Measurements from ENCODE around the gene GALNT16. TPM values are rescaled to one million over a fixed set of nuclear protein-coding genes. Genes with fewer than 3 reads are reported as not detected.

The GALNT16 gene
- total RNA-seq, 1 donor from 2014 or later: 101 TPM

DNA sequence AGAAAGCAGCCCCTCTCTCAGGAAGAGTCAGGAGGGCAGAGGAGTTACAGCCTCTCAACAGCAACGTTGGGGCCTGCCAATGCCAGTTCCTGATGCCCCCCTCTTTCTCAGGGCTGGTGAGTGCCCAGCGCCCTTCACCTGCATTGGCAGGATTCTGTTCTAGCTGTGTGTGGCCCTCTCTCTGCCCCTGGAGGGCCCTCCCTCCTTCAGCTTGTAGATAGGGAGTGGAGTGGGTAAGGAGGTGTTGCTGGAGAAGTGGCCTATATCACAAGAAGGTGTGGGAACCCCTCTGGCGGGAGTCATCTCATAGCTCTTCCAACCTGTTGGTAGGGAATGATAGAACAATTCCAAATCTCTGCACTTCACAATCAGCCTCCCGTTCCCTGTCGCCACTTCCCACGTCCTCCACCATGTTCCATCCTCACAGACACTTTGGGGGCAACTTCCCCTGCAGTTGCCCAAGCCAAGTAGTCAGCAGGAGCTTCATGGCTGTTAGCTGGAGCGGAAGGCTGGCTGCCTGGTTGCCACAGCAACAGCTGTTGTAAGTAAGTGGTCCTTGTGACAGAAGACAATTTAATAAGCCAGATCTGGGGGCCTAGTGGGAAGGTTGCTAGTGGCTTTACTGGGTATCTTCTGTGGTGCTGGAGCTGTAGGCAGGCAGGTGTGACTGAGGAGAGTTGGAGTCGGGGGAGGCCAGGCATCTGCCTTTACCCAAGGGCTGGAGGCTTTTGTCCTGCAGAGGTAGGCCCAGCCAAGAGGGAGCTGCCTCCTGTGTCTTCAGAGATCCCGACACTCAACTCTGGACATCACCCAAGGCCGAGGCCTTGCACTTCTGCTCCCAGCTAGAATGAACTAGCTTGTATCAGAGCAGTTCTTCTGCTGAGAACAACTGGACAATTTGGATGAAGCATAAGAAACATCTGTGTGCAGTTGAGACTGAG, 38.4 kb downstream of the GALNT16 start:
- ATAC-seq (ENCODE audit: poor library complexity): peak; percentile 57
- intact Hi-C loops (cut with DNase I): no loop called here
- no peak for DNase-seq

DNA sequence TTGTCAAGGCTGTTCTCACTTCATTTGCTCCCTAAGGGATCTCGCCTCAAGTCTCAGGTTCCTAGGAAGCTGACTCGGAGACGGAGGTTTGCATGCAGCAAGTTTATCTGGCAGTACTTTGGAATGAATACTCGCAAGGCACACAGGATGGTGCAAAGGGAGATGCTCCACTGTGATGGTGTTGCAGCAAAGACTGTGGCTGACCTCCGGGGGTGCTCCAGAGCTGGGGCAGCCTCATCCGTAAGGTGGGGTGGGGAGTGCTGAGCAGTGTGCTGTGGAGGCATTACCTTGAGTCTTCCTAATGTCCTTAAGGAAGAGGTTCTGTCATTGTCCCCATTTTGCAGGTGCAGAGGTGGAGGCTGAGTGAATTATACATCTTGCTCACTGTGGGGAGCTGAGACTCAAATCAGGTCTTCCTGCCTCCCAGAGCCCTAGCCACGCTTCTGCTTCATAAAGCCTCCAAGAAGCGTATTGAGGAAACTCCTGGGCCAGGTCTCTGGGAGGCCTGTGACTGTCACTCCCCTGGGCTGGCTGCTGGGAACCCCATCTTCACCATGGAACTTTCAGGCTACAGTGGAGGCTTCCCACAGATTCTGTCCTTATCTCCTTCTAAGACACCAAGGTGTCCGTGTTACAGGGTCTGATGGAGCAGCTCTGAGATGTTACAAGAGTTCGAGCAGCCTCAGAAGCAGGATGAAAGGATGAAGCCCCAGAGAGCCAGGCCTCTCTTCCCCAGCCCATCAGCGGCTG, 39.5 kb downstream of the GALNT16 start:
- ATAC-seq (ENCODE audit: poor library complexity) (no peak), DNase-seq (no peak)
- intact Hi-C loops (cut with DNase I): no loop called here

DNA sequence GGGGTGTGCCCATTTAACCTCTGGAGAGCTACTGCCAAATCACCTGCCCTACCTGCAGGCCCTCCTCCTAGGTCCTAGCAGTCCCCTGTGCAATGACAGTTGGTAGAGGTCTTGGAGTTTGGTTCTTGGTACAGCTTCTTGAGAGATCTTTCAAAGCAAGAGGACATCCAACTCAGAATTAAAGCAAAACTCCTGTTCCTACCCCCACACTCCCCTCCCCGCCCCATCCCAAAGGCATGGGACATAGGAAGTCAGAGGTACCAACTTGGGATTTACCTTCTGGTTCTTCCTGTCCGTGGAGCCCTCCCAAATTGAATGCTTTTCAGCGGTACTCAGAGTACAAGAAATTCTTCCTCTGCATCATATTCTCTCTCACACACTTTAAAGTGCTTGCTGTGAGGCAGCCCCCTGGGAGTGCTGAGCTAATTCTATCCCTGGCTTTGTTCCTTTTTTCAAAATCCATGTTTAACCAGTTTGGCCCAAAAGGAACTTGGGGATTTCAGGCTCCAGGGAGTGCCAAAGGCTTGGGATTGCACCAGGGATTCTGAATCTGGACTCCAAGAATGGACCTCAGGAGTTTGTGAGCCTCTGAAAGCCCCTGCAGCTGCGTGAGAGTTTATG, 40.8 kb downstream of the GALNT16 start:
- intact Hi-C loops (cut with DNase I): no loop called here
- DNase-seq: no peak
- ATAC-seq (ENCODE audit: poor library complexity): no peak

DNA sequence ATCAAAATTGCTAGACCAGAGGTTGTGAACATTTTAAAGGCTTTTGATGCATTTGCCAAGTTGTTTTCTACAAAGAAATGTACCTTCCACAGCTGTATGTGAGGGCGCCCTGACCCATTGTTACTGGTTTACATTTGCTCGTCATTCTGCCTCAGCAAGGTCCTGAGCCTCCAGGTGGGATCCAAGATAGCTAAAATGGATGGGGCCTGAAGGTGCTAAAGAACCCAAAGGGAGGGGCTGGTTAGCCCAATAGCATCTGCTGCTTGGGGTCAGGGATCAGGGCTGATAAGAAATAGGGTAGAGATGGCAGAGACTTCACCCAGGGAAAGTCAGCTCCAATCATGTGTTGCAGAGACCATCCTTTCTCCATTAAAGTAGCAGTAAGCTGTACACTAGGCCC, 43.1 kb downstream of the GALNT16 start:
- DNase-seq (no peak), ATAC-seq (ENCODE audit: poor library complexity) (no peak)
- intact Hi-C loops (cut with DNase I): no loop called here

DNA sequence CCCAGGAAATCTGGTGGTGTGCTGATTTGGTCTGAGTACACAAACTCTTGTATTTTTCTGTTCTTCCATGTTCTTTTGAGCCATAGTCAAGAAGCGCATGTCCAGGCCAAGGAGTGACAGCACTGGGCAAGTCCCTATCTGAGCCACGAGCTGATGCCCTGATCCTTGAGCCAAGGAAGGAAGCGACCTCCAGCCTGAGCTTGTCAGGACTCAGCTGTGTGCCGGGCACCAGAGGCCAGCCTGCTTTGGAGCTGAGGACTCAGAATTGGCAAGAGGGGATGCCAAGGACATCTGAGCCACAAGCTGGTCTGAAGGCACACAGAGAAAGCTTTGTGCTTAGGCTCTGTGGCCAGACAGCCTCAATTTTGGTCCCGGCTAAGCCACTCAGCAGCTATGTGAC, 52.6 kb downstream of the GALNT16 start:
- ATAC-seq (ENCODE audit: poor library complexity) (peak; percentile 19), DNase-seq (no peak)
- intact Hi-C loops (cut with DNase I): no loop called here

DNA sequence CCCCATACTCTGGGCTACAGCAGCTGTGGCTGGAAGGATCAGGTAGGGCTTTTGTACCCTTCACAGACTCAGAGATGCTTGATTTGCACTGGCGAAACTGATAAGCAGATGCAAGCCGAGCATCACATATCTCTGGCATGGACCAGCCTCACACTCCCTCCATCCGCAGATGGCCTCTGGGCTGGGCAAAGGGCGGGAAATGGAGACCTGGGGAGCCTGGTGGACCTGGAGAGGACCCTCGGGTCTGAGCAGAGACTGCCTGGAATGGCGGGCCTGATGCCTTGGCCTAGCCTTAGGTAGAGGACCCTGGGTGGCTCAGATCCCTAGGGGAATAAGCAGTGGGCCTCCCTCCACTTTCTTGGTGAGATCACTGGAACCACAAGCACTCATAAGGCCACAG, 53.2 kb downstream of the GALNT16 start:
- intact Hi-C loops (cut with DNase I): no loop called here
- no peak for DNase-seq

DNA sequence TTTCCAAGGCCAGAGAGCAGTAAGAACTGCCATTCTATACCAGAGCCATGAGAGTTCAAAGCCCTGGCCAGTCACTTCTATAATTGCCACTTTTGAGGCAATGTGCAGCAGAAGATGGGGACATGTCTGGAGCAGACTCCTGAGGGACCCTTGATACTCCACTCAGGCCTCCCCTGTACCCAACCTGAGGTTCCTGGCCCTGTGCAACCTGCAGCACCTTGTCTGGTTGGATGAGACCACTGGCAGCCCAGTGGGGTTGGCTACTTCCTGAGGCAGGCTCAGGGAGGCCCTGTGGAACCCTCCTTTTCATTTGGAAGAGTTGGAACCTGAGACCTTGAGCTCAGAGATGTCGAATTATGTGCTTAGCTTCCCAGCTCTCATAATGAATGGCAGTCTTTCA, 54.4 kb downstream of the GALNT16 start:
- DNase-seq (no peak), ATAC-seq (ENCODE audit: poor library complexity) (no peak)
- intact Hi-C loops (cut with DNase I): no loop called here

More for the DNA sequence above, 53.2 kb downstream of the GALNT16 start:
- no peak for ATAC-seq (ENCODE audit: poor library complexity)

DNA sequence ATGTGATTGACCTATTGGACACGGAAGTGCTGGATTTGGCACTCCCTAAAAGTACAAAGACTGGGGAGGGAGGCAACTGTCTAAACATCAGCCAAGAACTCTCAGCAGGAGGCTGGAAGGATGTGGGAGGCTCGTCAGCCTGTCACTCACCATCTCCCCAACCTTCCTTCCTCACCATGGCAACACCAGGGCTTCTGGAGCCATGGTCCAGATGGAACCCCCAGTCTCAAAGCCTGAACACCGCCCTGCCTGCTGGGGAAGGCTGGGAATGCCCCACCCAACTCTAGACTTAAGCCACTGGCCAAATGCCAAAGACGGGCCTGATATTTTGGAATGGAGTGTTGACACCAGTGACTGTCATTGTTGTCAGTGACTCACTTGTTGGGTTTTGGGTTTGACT, 55.3 kb downstream of the GALNT16 start:
- ATAC-seq (ENCODE audit: poor library complexity): no peak

DNA sequence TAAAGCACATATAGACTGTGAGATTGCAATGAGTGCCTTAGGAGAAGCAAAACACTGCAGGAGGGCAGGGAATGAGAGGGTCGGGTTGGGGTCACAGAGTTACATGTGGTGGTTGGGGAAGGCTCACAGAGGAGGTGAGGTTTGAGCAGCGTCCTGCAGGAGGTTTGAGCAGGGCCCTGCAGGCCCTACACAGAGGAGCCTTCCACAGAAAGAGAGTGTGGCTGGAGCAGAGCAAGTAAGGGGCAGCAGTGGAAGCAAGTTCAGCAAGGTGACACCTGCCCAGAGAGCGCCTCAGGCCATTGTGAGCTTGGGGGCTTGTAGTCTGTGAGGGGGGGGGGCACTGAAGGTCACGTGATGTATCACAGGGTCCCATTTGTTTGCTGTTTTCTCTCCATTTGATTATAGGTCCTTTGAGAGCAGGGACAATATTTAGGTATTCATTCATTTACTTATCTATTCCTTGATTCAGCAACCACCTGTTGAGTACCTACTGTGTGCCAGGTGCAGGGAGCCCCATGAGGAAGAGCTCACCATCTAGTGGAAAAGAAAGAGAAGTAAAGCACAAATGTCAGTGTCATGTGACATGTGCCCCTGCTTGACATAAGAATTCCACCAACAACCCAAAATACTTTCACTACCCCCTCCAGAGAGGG, 56.6 kb downstream of the GALNT16 start:
- peak; percentile 21 for ATAC-seq (ENCODE audit: poor library complexity)
- DNase-seq: no peak
- intact Hi-C loops (cut with DNase I): no loop called here

More for the DNA sequence above, 55.3 kb downstream of the GALNT16 start:
- DNase-seq: no peak
- intact Hi-C loops (cut with DNase I): no loop called here

DNA sequence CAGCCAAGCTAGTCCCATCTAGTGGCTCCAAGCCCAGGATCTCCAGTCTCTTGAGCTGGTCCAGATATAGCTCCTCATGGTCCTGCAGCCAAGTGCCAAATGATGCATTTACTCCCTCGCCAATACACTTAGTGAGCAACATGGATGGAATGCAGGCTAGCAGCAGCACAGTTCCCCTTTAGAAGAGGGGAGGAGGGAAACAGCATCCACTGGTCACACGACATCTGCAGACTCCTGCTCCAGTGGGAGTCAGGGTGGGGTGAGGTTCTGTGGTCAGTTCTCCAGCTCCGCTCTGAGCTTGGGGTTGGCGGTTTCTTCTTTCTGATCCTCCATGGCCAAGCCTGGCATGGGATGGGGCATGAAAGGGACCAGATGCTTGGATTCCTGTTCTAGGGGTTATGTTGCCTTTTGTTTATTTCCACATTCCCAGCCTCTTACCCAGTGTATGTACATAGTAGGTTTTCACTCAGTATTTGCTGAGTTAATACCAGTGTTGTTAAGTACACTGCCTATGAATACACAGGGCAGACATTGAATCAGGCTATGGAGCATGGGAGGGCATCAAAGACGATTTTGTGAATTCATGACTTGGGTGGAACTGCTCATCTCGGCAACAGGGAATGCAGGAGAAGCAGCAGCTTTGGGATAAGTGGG, 57.3 kb downstream of the GALNT16 start:
- DNase-seq (peak; percentile 53), ATAC-seq (ENCODE audit: poor library complexity) (peak; percentile 94)
- intact Hi-C loops (cut with DNase I): no loop called here

DNA sequence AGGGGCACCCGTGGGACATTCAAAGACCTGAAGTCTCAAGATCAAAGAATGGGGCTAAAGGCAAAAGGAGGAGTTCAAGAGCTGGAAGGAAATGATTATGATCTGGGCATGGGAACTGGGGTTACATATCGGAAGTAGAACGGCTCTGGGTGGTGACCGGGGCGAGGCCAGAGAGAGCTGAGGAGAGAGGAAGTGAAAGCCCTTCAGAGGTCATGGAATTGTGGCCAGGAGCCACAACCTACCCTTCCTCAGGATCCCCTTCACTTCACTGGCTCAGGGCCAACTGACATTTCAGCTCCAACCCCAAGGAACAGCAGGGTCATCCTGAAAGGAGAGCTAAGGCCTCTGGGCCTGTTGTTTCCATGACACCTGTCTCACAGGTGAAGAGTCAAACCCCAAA, 57.8 kb downstream of the GALNT16 start:
- DNase-seq: peak; percentile 58
- peak; percentile 14 for ATAC-seq (ENCODE audit: poor library complexity)

DNA sequence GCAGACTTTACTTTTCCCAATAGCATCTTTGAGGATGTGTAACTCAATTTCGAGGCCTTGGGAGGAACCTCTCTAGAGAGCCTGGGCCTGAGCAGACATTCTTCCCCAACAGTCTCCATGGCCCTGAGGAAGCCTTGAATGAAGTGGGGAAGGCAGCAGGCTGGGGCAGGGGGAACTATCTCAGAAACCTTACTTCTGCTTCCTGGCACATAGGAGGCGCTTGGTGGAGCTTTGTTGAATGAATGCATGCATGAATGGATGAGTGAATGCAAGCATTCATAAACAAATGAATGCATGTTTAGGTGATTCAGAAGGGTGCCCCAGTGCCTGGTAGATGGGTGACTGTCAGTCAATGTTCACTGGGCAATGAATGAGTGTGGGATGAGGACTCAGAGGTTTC, 58.3 kb downstream of the GALNT16 start:
- no peak for ATAC-seq (ENCODE audit: poor library complexity)
- intact Hi-C loops (cut with DNase I): no loop called here
- DNase-seq: no peak

More for the DNA sequence above, 57.8 kb downstream of the GALNT16 start:
- intact Hi-C loops (cut with DNase I): no loop called here

DNA sequence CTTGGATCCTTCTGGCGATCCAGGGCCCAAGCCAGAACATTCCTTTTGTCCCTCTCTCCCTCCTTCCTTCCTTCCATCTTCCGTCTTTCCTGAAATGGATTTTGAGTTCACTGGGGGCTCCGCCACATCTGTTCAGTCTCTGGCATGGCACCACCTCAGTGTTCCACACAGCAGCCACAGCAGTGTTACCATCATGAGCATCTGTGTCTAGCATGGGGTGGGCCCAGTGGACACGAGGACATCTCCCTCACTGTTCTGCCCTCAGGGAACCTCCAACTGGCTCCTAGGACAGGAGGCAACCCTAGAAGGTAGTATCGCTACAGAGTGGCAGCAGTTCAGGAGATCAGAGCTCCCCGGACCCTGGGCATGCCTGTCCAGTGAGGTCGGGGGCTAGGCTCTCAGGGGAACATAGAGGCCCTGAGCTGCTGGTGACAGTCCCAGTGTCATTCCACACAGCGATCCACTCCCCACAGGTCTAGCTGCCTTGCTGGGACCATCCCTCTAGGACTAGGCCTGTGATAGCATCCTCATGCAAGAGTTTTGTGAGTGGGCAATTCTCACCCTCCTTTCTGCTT, 59.0 kb downstream of the GALNT16 start:
- ATAC-seq (ENCODE audit: poor library complexity) (no peak), DNase-seq (no peak)
- intact Hi-C loops (cut with DNase I): no loop called here

DNA sequence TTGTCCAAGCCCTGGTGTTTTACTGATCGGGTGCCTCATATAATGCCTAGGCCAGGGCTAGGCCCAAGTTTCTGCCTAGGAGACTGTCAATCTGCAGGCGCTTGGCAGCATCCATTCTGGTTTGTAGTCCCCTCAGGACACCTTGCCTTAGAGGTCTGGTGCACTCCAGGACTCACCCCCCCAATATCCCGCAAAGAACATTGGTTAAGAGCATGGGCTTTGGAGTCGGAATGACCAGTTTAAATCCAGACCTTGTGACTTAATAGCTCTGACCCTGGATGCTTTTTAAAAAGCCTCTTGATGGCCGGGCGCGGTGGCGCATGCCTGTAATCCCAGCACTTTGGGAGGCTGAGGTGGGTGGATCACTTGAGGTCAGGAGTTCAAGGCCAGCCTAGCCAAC, 60.0 kb downstream of the GALNT16 start:
- ATAC-seq (ENCODE audit: poor library complexity): no peak
- intact Hi-C loops (cut with DNase I): no loop called here
- no peak for DNase-seq

DNA sequence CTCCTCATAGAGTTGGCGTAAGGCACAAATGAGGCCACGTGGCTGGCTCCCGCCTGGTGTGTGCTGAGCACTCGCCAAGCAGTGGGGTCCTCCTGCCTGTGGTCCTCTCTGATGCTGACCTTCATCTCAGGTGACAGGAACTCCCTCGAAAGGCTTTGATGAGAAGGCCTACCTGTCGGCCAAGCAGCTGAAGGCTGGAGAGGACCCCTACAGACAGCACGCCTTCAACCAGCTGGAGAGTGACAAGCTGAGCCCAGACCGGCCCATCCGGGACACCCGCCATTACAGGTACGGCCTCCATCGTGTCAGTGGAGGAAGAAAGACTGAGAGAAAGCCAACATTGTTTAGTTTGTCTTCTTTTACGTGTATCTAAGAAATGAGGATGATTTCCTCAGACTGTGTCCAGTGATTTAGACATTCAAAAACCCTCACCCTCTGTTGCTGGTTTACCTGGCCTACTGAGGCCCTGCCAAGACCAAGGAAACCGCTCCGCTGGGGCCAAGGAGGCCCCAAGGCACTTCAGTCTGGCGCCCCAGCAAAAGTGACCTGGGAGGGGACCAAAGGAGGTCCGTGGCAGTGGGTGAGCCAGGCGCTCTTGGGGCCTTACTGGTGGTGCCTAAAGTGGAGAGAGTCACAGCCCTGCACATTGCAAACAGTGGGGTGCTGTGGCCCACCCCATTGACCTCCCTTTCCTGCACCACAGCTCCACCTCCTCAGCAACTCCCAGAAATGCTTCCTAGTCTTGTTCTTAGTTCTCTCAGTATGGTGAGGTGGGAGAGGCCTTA, 60.8 kb downstream of the GALNT16 start:
- ATAC-seq (ENCODE audit: poor library complexity) (no peak), DNase-seq (no peak)
- intact Hi-C loops (cut with DNase I): no loop called here

DNA sequence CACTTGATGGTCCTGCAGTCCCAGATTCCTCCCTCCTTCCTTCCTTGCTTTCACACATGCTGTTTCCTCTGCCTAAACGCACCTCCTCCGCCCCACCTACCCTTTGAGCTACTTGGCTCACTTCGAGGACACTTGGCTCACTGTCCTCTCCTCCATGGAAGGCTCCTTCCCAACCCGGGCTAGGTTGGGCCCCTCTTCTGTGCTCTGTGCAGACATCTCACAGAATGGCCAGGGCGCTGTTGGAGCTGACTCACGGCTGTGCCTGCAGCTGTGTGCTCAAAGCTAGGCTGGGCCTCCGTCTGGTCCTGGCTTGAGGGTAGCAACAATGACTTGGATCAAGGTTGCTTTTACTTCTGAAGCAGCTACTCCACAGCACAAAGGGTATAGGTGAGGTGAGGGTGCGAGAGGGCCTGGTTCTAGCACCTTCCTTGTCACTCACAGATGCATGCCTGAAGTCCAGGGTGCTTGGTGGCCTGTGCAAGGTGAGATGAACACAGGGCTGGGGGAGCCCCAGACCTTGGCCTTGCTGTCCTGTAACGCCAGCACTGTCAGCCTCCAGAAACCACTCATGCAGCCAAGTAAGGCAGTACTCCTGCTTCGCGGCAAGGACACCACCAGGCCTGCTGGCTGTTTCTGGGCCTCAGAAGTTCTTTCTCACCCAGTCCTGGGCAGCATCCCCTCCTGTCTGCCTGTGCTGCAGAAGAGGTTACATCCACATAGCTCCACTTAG, 61.8 kb downstream of the GALNT16 start:
- no peak for DNase-seq
- no peak for ATAC-seq (ENCODE audit: poor library complexity)
- intact Hi-C loops (cut with DNase I): no loop called here

Data from Right ventricle myocardium superior (tissue), 1 donor.